KBM-7 (cell line): Measurements from ENCODE around the gene AKT2.

Experiments used
- DNase-seq: peaks from one replicate; pipeline ENCODE4 v3.0.0-alpha.2; 2015
- in situ Hi-C: fragments of 300-500 bp; cut with MboI; formaldehyde crosslinking; loops from 2 replicates; pipeline ENCODE4 v1.14.3; 2020; ENCODE audit warnings: low sequenced_read_pairs, low pct_unique_long_range_greater_than_20kb, mixed read lengths

AKT2 gene

GRCh38 chr19:40257096-40257517 lies 28.0 kb downstream of the AKT2 start:
- no peak for DNase-seq
- in situ Hi-C loops, result no loop called here

- no peak for DNase-seq
- in situ Hi-C loops, result no loop called here
These were observed 28.6 kb downstream of the AKT2 start for GRCh38 chr19:40256512-40256911.

GRCh38 chr19:40255619-40256166 lies 29.5 kb downstream of the AKT2 start:
- in situ Hi-C loops, result no loop called here
- DNase-seq, result no peak

GRCh38 chr19:40254714-40255418 lies 30.3 kb downstream of the AKT2 start:
- in situ Hi-C loops, result no loop called here
- DNase-seq, result no peak

GRCh38 chr19:40253611-40254092 lies 31.5 kb downstream of the AKT2 start:
- in situ Hi-C loops, result no loop called here
- no peak for DNase-seq

GRCh38 chr19:40252395-40252794 lies 32.8 kb downstream of the AKT2 start:
- in situ Hi-C loops, result no loop called here
- no peak for DNase-seq

GRCh38 chr19:40251991-40252390 lies 33.2 kb downstream of the AKT2 start:
- in situ Hi-C loops, result no loop called here

GRCh38 chr19:40251244-40251643 lies 33.9 kb downstream of the AKT2 start:
- in situ Hi-C loops, result no loop called here
- DNase-seq, result no peak

More at GRCh38 chr19:40251991-40252390, 33.2 kb downstream of the AKT2 start:
- no peak for DNase-seq

GRCh38 chr19:40249781-40250180 lies 35.4 kb downstream of the AKT2 start:
- in situ Hi-C loops, result no loop called here
- DNase-seq, result no peak

GRCh38 chr19:40249201-40249600 lies 35.9 kb downstream of the AKT2 start:
- in situ Hi-C loops, result no loop called here
- no peak for DNase-seq

- DNase-seq, result no peak
- in situ Hi-C loops, result no loop called here
These were observed 37.3 kb downstream of the AKT2 start for GRCh38 chr19:40247735-40248262.

- no peak for DNase-seq
- in situ Hi-C loops, result no loop called here
These were observed 38.0 kb downstream of the AKT2 start for GRCh38 chr19:40247178-40247577.

- no peak for DNase-seq
- in situ Hi-C loops, result no loop called here
These were observed 38.7 kb downstream of the AKT2 start for GRCh38 chr19:40246292-40247073.

- DNase-seq, result no peak
- in situ Hi-C loops, result no loop called here
These were observed 39.5 kb downstream of the AKT2 start for GRCh38 chr19:40245506-40246128.

- in situ Hi-C loops, result no loop called here
- no peak for DNase-seq
These were observed 40.4 kb downstream of the AKT2 start for GRCh38 chr19:40244579-40245317.

GRCh38 chr19:40243181-40243580 lies 42.0 kb downstream of the AKT2 start:
- in situ Hi-C loops, result no loop called here
- DNase-seq, result no peak

- in situ Hi-C loops, result no loop called here
- no peak for DNase-seq
These were observed 42.7 kb downstream of the AKT2 start for GRCh38 chr19:40242480-40242879.

GRCh38 chr19:40241809-40242384 lies 43.2 kb downstream of the AKT2 start:
- no peak for DNase-seq
- in situ Hi-C loops, result no loop called here
